IMR-90 (cell line): ENCODE measurements around the gene RTN1. TPM values are rescaled to one million over a fixed set of nuclear protein-coding genes. Genes with fewer than 3 reads are reported as not detected.

Source experiments
- ATAC-seq: fragments of 200-7000 bp; cut with Tn5 transposase; 2 replicates; pipeline ENCODE4 v1.9.1; 2020; ENCODE audit warnings: low read depth, mild to moderate bottlenecking, moderate library complexity
- BruUV-seq: library from RNA; stranded (reverse); fragments of 400-500 nt; replicated peaks from 2 replicates; lab custom pipeline; 2021; lab: Mats Ljungman, UMichigan
- CTCF ChIA-PET: fragments of 300-600 bp; formaldehyde crosslinking; extraction: SDS; loops from one replicate; lab custom pipeline; 2021; ENCODE audit warnings: antibody characterized with exemption; lab: Yijun Ruan, JAX
- POLR2A ChIA-PET: fragments of 300-600 bp; sonication (Branson Sonifier 250); formaldehyde crosslinking; loops from one replicate; lab custom pipeline; 2022; ENCODE audit warnings: antibody characterized with exemption; ENCODE audit not compliant: unreplicated experiment; lab: Charles Lee
- DNase-seq: peaks from one replicate; pipeline ENCODE4 v3.0.0; 2013
- H2AFZ ChIP-seq: replicated peaks from 2 replicates; pipeline ENCODE3; 2013; ENCODE audit warnings: low read length, mild to moderate bottlenecking; ENCODE audit not compliant: poor library complexity
- H2AK5ac ChIP-seq: 2 replicates; pipeline ENCODE4 v1.6.1; 2013; ENCODE audit warnings: low read depth, low read length, inconsistent platforms
- H2AK9ac ChIP-seq: replicated peaks from 2 replicates; pipeline ENCODE3; 2013; ENCODE audit warnings: mild to moderate bottlenecking, low read depth, low read length, moderate library complexity; ENCODE audit not compliant: poor library complexity
- H2BK120ac ChIP-seq: 2 replicates; pipeline ENCODE4 v1.6.1; 2013; ENCODE audit warnings: low read depth, low read length, inconsistent platforms
- H2BK15ac ChIP-seq: 3 replicates; pipeline ENCODE4 v1.6.1; 2013; ENCODE audit warnings: low read depth, low read length, inconsistent platforms
- H2BK20ac ChIP-seq: 2 replicates; pipeline ENCODE4 v1.6.1; 2013; ENCODE audit warnings: low read depth, mild to moderate bottlenecking, inconsistent platforms, low read length, moderate library complexity
- H2BK5ac ChIP-seq: 2 replicates; pipeline ENCODE4 v1.6.1; 2013; ENCODE audit warnings: mild to moderate bottlenecking, low read depth, low read length, inconsistent platforms; ENCODE audit not compliant: poor library complexity, severe bottlenecking
- H3K14ac ChIP-seq: replicated peaks from 2 replicates; pipeline ENCODE4 v1.6.1; 2013; ENCODE audit warnings: low read depth, low read length, inconsistent platforms
- H3K18ac ChIP-seq: 2 replicates; pipeline ENCODE4 v1.6.1; 2013; ENCODE audit warnings: low read depth, low read length, control low read depth
- H3K23ac ChIP-seq: 2 replicates; pipeline ENCODE4 v1.6.1; 2013; ENCODE audit warnings: low read depth, low read length, inconsistent platforms
- H3K27ac ChIP-seq: 2 replicates; pipeline ENCODE4 v1.5.1; 2013; ENCODE audit warnings: mild to moderate bottlenecking, control low read depth, low read length; ENCODE audit not compliant: insufficient read depth
- H3K27me3 ChIP-seq: 2 replicates; pipeline ENCODE4 v1.6.1; 2013; ENCODE audit warnings: low read length; ENCODE audit not compliant: control insufficient read depth, insufficient read depth
- H3K36me3 ChIP-seq: 2 replicates; pipeline ENCODE4 v1.6.1; 2013; ENCODE audit warnings: low read length, mixed read lengths; ENCODE audit not compliant: control insufficient read depth, insufficient read depth
- H3K4ac ChIP-seq: 2 replicates; pipeline ENCODE4 v1.6.1; 2013; ENCODE audit warnings: low read depth, low read length, inconsistent platforms
- H3K4me1 ChIP-seq: 2 replicates; pipeline ENCODE4 v1.6.1; 2013; ENCODE audit warnings: low read length, mixed read lengths; ENCODE audit not compliant: control insufficient read depth, insufficient read depth
- H3K4me2 ChIP-seq: 2 replicates; pipeline ENCODE4 v1.6.1; 2013; ENCODE audit warnings: low read depth, mild to moderate bottlenecking, control low read depth, low read length, moderate library complexity
- H3K4me3 ChIP-seq: 2 replicates; pipeline ENCODE4 v1.5.1; 2013; ENCODE audit warnings: low read depth, mild to moderate bottlenecking, control low read depth, low read length, moderate library complexity; ENCODE audit not compliant: insufficient read depth
- H3K56ac ChIP-seq: 2 replicates; pipeline ENCODE4 v1.6.1; 2013; ENCODE audit warnings: low read length, inconsistent platforms; ENCODE audit not compliant: insufficient read depth; ENCODE audit errors: extremely low read depth
- H3K79me1 ChIP-seq, 2 experiments: 2 replicates each; pipeline ENCODE4 v1.6.1; 2013; ENCODE audit warnings: low read length in 2 of 2, inconsistent platforms in 1 of 2, low read depth in 1 of 2
- H3K9ac ChIP-seq: 2 replicates; pipeline ENCODE4 v1.6.1; 2013; ENCODE audit warnings: low read depth, low read length, control low read depth
- H3K9me1 ChIP-seq: 2 replicates; pipeline ENCODE4 v1.6.1; 2013; ENCODE audit warnings: low read length, inconsistent platforms; ENCODE audit not compliant: insufficient read depth
- H3K9me3 ChIP-seq: 2 replicates; pipeline ENCODE4 v1.6.1; 2013; ENCODE audit warnings: low read length; ENCODE audit not compliant: control insufficient read depth, insufficient read depth
- H4K20me1 ChIP-seq: 2 replicates; pipeline ENCODE4 v1.6.1; 2013; ENCODE audit warnings: low read length, inconsistent platforms; ENCODE audit not compliant: insufficient read depth
- H4K5ac ChIP-seq: 2 replicates; pipeline ENCODE4 v1.6.1; 2013; ENCODE audit warnings: mild to moderate bottlenecking, low read depth, low read length, control low read depth
- H4K8ac ChIP-seq, 2 experiments: 2 replicates each; pipeline ENCODE4 v1.6.1; 2013; ENCODE audit warnings: low read depth in 2 of 2, low read length in 2 of 2, control low read depth in 1 of 2, inconsistent platforms in 1 of 2
- H4K91ac ChIP-seq: 2 replicates; pipeline ENCODE4 v1.6.1; 2013; ENCODE audit warnings: low read depth, low read length, inconsistent platforms; ENCODE audit not compliant: insufficient read depth
- CEBPB ChIP-seq: IDR thresholded peaks from 2 replicates; pipeline ENCODE4 v1.6.1; 2012; ENCODE audit warnings: low read depth, low read length, improper control_type of control experiment
- CHD1 ChIP-seq: IDR thresholded peaks from 2 replicates; pipeline ENCODE4 v1.6.1; 2012; ENCODE audit warnings: low read depth, low read length, improper control_type of control experiment
- FOS ChIP-seq: fragments of 150-350 bp; IDR thresholded peaks from 2 replicates; pipeline ENCODE4 v1.6.1; 2016; ENCODE audit warnings: low read depth, low read length
- MAZ ChIP-seq: IDR thresholded peaks from 2 replicates; pipeline ENCODE4 v1.6.1; 2012; ENCODE audit warnings: low read depth, mild to moderate bottlenecking, low read length, improper control_type of control experiment, moderate library complexity, borderline replicate concordance
- MXI1 ChIP-seq: IDR thresholded peaks from 2 replicates; pipeline ENCODE4 v1.6.1; 2012; ENCODE audit warnings: low read depth, mild to moderate bottlenecking, low read length, moderate library complexity, borderline replicate concordance
- RAD21 ChIP-seq: IDR thresholded peaks from 2 replicates; pipeline ENCODE4 v1.6.1; 2012; ENCODE audit warnings: low read length, improper control_type of control experiment
- SMC3 ChIP-seq: fragments of 150-350 bp; IDR thresholded peaks from 2 replicates; pipeline ENCODE4 v1.6.1; 2016; ENCODE audit warnings: low read depth, mild to moderate bottlenecking, antibody characterized with exemption, low read length, moderate library complexity
- WGBS, 2 experiments: methylation state at CpG; one replicate each; pipeline versions ENCODE4 v1.1.5 to v1.1.7; 2013; ENCODE audit warnings: missing lambda C conversion rate in 2 of 2; ENCODE audit not compliant: insufficient read length in 1 of 2; ENCODE audit errors: extremely low coverage in 2 of 2; 5-methylcytosine and 5-hydroxymethylcytosine counted together
- dilution Hi-C: fragments of 300-500 bp; cut with HindIII; formaldehyde crosslinking; loops from one replicate; pipeline ENCODE4 v1.14.3; 2018; ENCODE audit warnings: low sequenced_read_pairs; ENCODE audit not compliant: unreplicated experiment
- in situ Hi-C: fragments of 300-500 bp; cut with MboI; formaldehyde crosslinking; loops from 3 replicates; pipeline ENCODE4 v1.14.3; 2019; ENCODE audit warnings: low sequenced_read_pairs, inconsistent platforms, mixed read lengths
- intact Hi-C: fragments of 100-400 bp; cut with micrococcal nuclease; formaldehyde crosslinking; loops from 2 replicates; pipeline ENCODE4 v1.10.0; 2022
- polyA plus RNA-seq, 3 experiments: library from polyadenylated mRNA; depleted of rRNA; stranded (reverse); fragments of >200 nt; gene quantifications; 2 replicates each; pipeline ENCODE4 v1.2.3, GENCODE V29; 2012; ENCODE audit warnings: low replicate concordance in 1 of 3
- total RNA-seq: library from RNA; depleted of rRNA; stranded (reverse); fragments of >200 nt; gene quantifications from 2 replicates; pipeline ENCODE4 v1.2.3, GENCODE V29; 2012

The RTN1 gene
- total and polyA plus RNA-seq, 2 of the 4 experiments (the other 2 are of a cell fraction), result 0.18 to 0.46 TPM

GRCh38 chr14:59630288-59630963 lies 240.2 kb downstream of the RTN1 start:
- H3K4ac ChIP-seq, result no peak overlapping the region
- H3K27me3 ChIP-seq, result peaks cover 11% of the 10 kb centered on the region
- 7% methylated on average over 26 of the region's 57 CpGs; no CpG with 5 or more reads in 1 of the 2 experiments for WGBS, 2 experiments
- H3K27ac ChIP-seq, result no peak overlapping the region
- H2BK5ac ChIP-seq, result no peak overlapping the region
- no peaks in the 10 kb centered on the region for H4K20me1 ChIP-seq
- H3K56ac ChIP-seq, result no peak overlapping the region
- no peaks in the 10 kb centered on the region for H3K9me3 ChIP-seq
- no peaks in the 10 kb centered on the region for H3K9me1 ChIP-seq
- H4K5ac ChIP-seq, result no peak overlapping the region
- H3K79me1 ChIP-seq, result no peaks in the 10 kb centered on the region
- dilution Hi-C loops (no loop called here), intact Hi-C loops (no loop called here), in situ Hi-C loops (no loop called here)
- peak overlapping the region; percentile 71 for H3K4me2 ChIP-seq
- no peak overlapping the region for H3K18ac ChIP-seq
- H3K36me3 ChIP-seq, result no peaks in the 10 kb centered on the region
- H2BK15ac ChIP-seq, result no peak overlapping the region
- no peak overlapping the region for H3K14ac ChIP-seq
- no peak overlapping the region for H2BK20ac ChIP-seq
- H2AK9ac ChIP-seq, result no peak overlapping the region
- DNase-seq (no peak), ATAC-seq (peak; percentile 91)
- 0 out of 2 replicates have a peak overlapping the region, but pooled peaks have one; percentile 16 for H3K4me3 ChIP-seq
- H2BK120ac ChIP-seq, result no peak overlapping the region
- no peak overlapping the region for H2AK5ac ChIP-seq
- H3K23ac ChIP-seq, result no peak overlapping the region
- TF ChIP-seq CHD1 (no peak), MAZ (no peak), FOS (no peak), MXI1 (no peak), RAD21 (no peak), SMC3 (no peak), CEBPB (no peak)
- ChIA-PET CTCF (no interaction called here), POLR2A (no interaction called here)
- no TSS peak for BruUV-seq
- no peak overlapping the region for H4K91ac ChIP-seq
- H4K8ac ChIP-seq, result no peak overlapping the region
- H3K4me1 ChIP-seq, result no peaks in the 10 kb centered on the region
- no peak overlapping the region for H3K9ac ChIP-seq
- H2AFZ ChIP-seq, result peak overlapping the region; percentile 83
